EL (cell line): Measurements from ENCODE around the gene PCDHGB4.
"Not testable (repeated sequence)": the region's sequence is repeated elsewhere in the genome, so short reads cannot be mapped to it uniquely, and the experiment has no call there.

ENCODE experiments used
- DNase-seq: peaks from one replicate; pipeline ENCODE4 v3.0.0-alpha.2; 2016

PCDHGB4 gene

GRCh38 chr5:141402553-141403243 is 15.2 kb downstream of the PCDHGB4 start, which contains the start of gene PCDHGA9:
Gene PCDHGA9 (plus strand): TSS chr5:141402778. CDS start chr5:141402953, 175 bp downstream.
- DNase-seq = peak; percentile 32

DNA sequence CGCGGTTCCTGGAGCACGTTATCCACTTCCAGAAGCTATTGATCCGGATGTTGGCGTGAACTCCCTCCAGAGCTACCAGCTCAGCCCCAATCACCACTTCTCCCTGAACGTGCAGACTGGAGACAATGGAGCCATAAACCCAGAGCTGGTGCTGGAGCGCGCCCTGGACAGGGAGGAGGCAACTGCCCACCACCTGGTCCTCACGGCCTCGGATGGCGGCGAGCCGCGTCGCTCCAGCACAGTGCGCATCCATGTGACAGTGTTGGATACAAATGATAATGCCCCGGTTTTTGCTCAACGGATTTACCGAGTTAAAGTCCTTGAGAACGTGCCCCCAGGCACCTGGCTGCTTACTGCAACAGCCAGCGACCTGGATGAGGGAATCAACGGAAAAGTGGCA is 15.9 kb downstream of the PCDHGB4 start:
- DNase-seq = no peak

DNA sequence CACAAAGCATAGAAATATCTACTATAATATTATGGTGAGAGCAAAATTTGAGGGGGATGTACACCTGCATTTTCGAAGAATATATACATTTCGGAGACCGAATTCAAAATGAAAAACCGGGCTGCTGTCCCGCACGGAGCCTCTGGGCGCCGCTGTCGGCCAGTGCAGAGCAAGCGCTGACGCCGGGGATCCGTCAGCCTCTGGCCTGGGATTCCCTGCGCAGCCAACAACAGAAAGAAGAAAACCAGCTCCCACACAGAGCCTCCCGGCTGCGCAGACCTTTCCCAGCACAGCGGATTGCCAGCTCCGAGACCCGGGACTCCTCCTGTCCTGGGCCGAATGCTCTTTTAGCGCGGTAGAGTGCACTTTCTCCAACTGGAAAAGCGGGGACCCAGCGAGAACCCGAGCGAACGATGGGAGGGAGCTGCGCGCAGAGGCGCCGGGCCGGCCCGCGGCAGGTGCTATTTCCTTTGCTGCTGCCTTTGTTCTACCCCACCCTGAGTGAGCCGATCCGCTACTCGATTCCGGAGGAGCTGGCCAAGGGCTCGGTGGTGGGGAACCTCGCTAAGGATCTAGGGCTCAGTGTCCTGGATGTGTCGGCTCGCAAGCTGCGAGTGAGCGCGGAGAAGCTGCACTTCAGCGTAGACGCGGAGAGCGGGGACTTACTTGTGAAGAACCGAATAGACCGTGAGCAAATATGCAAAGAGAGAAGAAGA is 20.4 kb downstream of the PCDHGB4 start, which contains the start of gene PCDHGB6:
PCDHGB6 (plus strand) TSS at position 232 of the 716 bp plus-strand sequence; CDS start at position 414, 182 bp downstream.
- peak; percentile 57 for DNase-seq

- DNase-seq = no peak
These were observed 22.3 kb downstream of the PCDHGB4 start for GRCh38 chr5:141409598-141410306.

DNA sequence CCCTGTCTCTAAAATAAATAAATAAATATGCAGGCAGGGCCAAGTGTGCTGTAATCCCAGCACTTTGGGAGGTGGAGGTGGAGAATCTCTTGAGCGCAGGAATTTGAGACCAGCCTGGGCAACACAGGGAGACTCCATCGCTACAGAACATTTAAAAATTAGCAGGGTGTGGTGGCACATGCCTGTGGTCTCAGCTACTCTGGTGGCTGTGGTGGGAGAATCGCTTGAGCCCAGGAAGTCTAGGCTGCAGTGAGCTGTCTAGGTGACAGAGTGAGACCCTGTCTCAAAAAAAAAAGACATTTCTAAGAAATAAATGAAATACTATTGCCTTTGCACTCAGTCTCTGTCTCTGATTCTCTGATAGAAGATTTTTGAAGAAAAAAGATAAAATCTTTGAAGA is 24.1 kb downstream of the PCDHGB4 start:
- no peak for DNase-seq

DNA sequence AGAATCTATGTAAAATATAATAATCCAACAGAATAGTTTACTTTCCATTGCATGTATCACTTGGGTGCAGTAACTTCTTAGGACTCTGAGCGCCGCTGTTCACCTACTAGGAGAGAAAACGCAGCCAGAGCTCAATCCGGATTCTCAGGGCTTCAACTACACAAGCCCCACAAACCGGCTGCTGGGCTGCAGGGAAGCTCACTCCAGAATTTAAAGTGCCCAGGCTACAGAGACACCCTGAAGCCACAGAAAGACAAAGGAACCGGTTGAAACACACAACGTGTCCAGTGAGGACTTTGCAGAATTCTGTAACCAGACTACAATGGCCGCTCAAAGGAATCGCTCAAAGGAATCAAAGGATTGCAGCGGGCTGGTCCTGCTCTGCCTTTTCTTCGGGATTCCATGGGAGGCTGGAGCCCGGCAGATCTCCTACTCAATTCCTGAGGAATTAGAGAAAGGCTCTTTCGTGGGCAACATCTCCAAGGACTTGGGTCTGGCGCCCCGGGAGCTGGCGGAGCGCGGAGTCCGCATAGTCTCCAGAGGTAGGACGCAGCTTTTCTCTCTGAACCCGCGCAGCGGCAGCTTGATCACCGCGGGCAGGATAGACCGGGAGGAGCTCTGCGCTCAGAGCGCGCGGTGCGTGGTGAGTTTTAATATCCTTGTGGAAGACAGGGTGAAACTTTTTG is 25.5 kb downstream of the PCDHGB4 start, which contains the start of gene PCDHGA10:
PCDHGA10 (plus strand) TSS at position 134 of the 686 bp plus-strand sequence; CDS start at position 323, 189 bp downstream.
- DNase-seq = peak; percentile 67

GRCh38 chr5:141413540-141414069 is 26.1 kb downstream of the PCDHGB4 start:
- DNase-seq = peak; percentile 18

DNA sequence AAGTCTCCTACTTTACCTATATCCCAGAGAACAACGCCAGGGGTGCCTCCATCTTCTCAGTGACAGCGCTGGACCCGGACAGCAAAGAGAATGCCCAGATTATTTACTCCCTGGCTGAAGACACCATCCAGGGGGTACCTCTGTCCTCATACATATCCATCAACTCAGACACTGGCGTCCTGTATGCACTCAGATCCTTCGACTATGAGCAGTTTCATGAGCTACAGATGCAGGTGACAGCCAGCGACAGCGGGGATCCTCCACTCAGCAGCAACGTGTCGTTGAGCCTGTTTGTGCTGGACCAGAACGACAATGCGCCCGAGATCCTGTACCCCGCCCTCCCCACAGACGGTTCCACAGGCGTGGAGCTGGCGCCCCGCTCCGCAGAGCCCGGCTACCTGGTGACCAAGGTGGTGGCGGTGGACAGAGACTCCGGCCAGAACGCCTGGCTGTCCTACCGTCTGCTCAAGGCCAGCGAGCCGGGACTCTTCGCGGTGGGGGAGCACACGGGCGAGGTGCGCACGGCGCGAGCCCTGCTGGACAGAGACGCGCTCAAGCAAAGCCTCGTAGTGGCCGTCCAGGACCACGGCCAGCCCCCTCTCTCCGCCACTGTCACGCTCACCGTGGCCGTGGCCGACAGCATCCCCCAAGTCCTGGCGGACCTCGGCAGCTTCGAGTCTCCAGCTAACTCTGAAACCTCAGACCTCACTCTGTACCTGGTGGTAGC is 27.2 kb downstream of the PCDHGB4 start:
- not testable (repeated sequence) for DNase-seq

DNA sequence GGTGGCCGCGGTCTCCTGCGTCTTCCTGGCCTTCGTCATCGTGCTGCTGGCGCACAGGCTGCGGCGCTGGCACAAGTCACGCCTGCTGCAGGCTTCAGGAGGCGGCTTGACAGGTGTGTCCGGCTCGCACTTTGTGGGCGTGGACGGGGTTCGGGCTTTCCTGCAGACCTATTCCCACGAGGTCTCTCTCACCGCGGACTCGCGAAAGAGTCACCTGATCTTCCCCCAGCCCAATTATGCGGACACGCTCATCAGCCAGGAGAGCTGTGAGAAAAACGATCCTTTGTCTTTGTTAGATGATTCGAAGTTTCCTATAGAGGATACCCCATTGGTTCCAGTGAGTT is 27.7 kb downstream of the PCDHGB4 start:
- DNase-seq = not testable (repeated sequence)

- peak; percentile 79 for DNase-seq
These were observed 30.1 kb downstream of the PCDHGB4 start, which contains the start of gene PCDHGB7 for GRCh38 chr5:141417494-141418172. Gene PCDHGB7 (plus strand): TSS chr5:141417677. CDS start chr5:141417860, 183 bp downstream.

- no peak for DNase-seq
These were observed 31.8 kb downstream of the PCDHGB4 start for GRCh38 chr5:141419074-141419880.

DNA sequence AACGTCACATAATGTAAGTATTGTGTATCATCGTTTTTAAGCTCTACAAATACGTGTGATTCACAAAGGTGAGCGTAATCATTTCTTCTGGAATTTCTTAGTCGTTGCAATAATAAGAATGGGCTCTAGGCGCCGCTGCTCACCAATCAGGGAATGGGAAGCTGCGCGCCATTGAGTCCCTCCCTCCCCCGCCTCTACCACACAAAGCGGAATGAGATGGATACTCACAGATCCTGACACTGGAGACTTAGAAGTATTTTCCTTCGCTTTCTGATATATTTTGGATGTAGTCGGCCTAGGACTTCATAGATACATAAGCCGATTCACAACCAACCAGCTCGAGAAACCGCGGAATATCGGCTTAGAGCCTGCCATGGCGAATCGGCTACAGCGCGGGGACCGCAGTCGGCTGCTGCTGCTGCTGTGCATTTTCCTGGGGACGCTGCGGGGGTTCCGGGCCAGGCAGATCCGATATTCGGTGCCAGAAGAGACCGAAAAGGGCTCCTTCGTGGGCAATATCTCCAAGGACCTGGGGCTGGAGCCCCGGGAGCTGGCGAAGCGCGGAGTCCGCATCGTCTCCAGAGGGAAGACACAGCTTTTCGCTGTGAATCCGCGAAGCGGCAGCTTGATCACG is 33.5 kb downstream of the PCDHGB4 start, which contains the start of gene PCDHGA11:
PCDHGA11 (plus strand) TSS at position 197 of the 634 bp plus-strand sequence; CDS start at position 374, 177 bp downstream.
- DNase-seq = peak; percentile 65

DNA sequence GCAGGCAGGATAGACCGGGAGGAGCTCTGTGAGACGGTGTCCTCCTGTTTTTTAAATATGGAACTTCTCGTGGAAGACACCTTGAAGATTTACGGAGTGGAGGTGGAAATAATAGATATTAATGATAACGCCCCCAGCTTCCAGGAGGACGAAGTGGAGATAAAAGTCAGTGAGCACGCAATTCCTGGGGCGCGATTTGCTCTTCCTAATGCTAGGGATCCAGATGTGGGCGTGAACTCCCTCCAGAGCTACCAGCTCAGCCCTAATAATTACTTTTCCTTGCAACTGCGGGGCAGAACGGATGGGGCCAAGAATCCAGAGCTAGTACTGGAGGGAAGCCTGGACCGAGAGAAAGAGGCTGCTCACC is 34.0 kb downstream of the PCDHGB4 start:
- peak; percentile 18 for DNase-seq

- no peak for DNase-seq
These were observed 35.3 kb downstream of the PCDHGB4 start for GRCh38 chr5:141422742-141423291.

DNA sequence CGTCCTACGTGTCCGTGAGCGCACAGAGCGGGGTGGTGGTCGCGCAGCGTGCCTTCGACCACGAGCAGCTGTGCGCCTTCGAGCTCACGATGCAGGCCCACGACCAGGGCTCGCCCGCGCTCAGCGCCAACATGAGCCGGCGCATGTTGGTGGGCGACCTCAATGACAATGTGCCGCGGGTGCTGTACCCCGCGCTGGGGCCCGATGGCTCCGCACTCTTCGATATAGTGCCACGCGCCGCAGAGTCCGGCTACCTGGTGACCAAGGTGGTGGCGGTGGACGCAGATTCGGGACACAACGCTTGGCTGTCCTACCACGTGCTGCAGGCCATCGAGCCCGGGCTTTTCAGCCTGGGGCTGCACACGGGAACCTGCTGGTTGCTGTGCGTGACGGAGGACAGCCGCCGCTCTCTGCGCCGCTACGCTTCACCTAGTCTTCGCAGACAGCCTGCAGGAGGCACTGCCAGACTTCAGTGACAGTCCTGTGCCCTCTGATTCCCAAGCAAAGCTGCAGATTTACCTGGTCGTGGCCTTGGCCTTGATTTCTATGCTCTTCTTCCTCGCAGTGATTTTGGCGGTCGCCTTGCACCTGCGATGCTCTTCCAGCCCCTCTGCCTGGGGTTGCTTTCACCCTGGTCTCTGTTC is 40.4 kb downstream of the PCDHGB4 start:
- no peak for DNase-seq

DNA sequence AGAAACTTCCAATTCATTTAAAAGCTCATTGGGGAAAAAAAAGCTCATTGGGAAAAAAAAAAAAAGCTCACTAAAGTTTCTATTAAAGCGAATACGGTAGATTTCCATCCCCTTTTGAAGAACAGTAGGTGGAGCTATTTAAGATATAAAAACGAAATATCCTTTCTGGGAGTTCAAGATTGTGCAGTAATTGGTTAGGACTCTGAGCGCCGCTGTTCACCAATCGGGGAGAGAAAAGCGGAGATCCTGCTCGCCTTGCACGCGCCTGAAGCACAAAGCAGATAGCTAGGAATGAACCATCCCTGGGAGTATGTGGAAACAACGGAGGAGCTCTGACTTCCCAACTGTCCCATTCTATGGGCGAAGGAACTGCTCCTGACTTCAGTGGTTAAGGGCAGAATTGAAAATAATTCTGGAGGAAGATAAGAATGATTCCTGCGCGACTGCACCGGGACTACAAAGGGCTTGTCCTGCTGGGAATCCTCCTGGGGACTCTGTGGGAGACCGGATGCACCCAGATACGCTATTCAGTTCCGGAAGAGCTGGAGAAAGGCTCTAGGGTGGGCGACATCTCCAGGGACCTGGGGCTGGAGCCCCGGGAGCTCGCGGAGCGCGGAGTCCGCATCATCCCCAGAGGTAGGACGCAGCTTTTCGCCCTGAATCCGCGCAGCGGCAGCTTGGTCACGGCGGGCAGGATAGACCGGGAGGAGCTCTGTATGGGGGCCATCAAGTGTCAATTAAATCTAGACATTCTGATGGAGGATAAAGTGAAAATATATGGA is 43.0 kb downstream of the PCDHGB4 start, which contains the start of gene PCDHGA12:
PCDHGA12 (plus strand) TSS at position 176 of the 782 bp plus-strand sequence; CDS start at position 429, 253 bp downstream.
- DNase-seq = peak; percentile 76

GRCh38 chr5:141431286-141431685 is 43.8 kb downstream of the PCDHGB4 start:
- DNase-seq = no peak

DNA sequence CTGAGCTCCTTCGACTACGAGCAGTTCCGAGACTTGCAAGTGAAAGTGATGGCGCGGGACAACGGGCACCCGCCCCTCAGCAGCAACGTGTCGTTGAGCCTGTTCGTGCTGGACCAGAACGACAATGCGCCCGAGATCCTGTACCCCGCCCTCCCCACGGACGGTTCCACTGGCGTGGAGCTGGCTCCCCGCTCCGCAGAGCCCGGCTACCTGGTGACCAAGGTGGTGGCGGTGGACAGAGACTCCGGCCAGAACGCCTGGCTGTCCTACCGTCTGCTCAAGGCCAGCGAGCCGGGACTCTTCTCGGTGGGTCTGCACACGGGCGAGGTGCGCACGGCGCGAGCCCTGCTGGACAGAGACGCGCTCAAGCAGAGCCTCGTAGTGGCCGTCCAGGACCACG is 44.8 kb downstream of the PCDHGB4 start:
- not testable (repeated sequence) for DNase-seq
